Measurements from ENCODE around the gene PTPRG.

DNA sequence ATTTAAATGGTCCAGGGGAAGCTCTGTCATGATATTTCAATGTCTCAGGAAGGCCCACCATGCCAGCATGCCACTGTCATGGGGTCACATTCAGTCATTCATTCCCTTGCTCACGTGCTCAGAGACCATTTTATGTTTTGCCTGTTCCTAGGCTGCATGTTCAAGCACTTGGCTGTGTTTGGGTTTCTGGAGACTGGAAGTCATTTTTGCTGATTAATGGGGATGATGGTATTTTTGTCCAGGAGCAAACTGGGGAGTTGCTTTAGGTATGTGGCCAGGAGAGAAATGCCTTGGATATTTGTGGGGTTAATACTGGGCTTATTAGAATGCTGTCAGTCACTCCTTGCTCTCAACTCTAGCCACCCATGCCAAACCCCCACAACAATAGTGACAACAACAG is 303.5 kb downstream of the PTPRG start:
- TF ChIP-seq CEBPB (IDR thresholded peaks at IDR 0.05) (no peak), RAD21 (IDR thresholded peaks at IDR 0.05; ENCODE audit: low read depth) (no peak), EP300 (IDR thresholded peaks at IDR 0.05; ENCODE audit: borderline replicate concordance) (no peak), FOXM1 (IDR thresholded peaks at IDR 0.05; ENCODE audit: borderline replicate concordance, low read depth) (no peak), NFIC (IDR thresholded peaks at IDR 0.05) (no peak), TEAD4 (IDR thresholded peaks at IDR 0.05) (no peak), YY1 (IDR thresholded peaks at IDR 0.05; ENCODE audit: low read depth) (no peak)
- TF ChIP-seq, protein P1, sequence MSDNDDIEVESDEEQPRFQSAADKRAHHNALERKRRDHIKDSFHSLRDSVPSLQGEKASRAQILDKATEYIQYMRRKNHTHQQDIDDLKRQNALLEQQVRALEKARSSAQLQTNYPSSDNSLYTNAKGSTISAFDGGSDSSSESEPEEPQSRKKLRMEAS (IDR thresholded peaks at IDR 0.05), result no peak
- TF ChIP-seq, protein P2, sequence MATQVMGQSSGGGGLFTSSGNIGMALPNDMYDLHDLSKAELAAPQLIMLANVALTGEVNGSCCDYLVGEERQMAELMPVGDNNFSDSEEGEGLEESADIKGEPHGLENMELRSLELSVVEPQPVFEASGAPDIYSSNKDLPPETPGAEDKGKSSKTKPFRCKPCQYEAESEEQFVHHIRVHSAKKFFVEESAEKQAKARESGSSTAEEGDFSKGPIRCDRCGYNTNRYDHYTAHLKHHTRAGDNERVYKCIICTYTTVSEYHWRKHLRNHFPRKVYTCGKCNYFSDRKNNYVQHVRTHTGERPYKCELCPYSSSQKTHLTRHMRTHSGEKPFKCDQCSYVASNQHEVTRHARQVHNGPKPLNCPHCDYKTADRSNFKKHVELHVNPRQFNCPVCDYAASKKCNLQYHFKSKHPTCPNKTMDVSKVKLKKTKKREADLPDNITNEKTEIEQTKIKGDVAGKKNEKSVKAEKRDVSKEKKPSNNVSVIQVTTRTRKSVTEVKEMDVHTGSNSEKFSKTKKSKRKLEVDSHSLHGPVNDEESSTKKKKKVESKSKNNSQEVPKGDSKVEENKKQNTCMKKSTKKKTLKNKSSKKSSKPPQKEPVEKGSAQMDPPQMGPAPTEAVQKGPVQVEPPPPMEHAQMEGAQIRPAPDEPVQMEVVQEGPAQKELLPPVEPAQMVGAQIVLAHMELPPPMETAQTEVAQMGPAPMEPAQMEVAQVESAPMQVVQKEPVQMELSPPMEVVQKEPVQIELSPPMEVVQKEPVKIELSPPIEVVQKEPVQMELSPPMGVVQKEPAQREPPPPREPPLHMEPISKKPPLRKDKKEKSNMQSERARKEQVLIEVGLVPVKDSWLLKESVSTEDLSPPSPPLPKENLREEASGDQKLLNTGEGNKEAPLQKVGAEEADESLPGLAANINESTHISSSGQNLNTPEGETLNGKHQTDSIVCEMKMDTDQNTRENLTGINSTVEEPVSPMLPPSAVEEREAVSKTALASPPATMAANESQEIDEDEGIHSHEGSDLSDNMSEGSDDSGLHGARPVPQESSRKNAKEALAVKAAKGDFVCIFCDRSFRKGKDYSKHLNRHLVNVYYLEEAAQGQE (IDR thresholded peaks at IDR 0.05; ENCODE audit: low read depth), result no peak
